Measurements from ENCODE around the gene CEP20.
"Not testable (repeated sequence)": the region's sequence is repeated elsewhere in the genome, so short reads cannot be mapped to it uniquely, and the experiment has no call there.

GRCh38 chr16:15850555-15850954 lies 37.8 kb downstream of the CEP20 start:
- TF ChIP-seq CTCF, POLR2AphosphoS5, EP300, POLR2A (IDR thresholded peaks at IDR 0.05): not testable (repeated sequence)

All from suprapubic skin (tissue), 4 donors.